NCI-H510A treated with DMSO at 0.1 percent for 48 hours (cell line): ENCODE measurements around the gene PPP2R5A.

Experiments used
- DNase-seq: peaks from one replicate; lab custom pipeline; 2025; lab: John Stamatoyannopoulos, UW

The PPP2R5A gene

DNA sequence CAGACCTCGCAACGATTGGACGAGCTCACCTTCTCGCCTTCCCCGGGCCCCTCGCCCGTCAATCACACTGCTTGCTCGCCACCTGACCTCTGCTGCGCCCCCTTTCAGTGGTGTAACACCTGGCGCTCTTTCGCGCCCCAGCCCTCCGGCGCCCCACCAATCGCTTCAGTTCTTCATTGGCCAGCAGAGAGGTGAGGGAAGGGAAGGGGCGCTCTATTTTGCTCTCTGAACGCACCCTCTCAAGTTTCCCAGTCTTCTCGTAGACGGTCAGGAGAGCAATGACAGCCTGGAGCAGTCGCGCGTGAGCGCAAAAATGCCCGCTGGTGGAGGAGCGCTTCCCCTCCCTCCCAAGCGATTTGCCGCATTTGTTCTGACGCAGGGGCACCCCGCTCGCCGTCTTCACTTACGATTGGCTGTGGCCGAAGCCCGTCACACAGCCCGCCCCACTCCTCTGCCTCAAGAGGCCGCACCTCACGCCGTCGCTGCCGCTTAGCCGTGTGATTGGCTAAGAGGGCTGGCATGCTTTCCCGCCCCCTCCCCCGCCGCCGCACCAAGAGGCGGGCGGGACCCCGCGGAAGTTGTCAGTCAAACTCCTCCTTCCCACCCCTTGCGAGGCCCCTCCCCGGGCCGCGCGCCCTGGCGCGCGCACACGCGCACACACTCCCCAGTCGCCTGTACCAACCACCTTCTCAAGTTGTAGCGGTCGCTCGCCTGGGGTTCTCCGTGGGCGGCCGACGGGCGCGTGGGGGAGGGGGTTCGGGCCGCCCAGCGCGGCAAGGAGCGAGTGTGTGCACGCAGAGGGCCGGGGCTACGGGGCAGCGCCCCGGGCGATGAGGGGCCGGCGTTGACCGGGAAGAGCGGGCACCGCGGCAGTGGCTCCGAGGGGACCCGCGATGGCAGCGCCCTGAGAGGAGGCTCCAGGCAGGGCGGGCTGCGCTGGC, at the start of gene PPP2R5A:
Gene PPP2R5A (plus strand): TSS at position 667 of the 941 bp plus-strand sequence. CDS start 701 bp downstream, outside the sequence.
- peak; percentile 93 for DNase-seq

- DNase-seq: no peak
Observed at GRCh38 chr1:212235857-212236256, 49.4 kb upstream of the PPP2R5A start.

- no peak for DNase-seq
Observed at GRCh38 chr1:212236664-212237220, 48.5 kb upstream of the PPP2R5A start.

DNA sequence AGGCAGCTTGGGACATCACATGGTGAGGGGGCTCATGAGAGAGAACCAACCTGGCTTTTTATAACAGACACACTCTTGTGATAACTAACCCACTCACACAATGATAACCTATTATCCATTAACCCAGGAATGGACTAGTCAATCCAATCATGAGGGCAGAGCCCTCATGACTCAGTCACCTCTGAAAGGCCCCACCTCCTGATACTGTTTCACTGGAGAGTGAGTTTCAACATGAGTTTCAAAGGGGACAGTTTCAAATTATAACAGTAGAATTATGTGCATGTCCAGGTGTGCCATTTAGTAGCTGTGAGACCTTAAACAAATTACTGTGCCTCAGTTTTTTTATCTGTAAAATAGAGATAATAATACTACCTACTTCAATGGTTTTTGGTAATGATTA, 47.6 kb upstream of the PPP2R5A start:
- no peak for DNase-seq

DNA sequence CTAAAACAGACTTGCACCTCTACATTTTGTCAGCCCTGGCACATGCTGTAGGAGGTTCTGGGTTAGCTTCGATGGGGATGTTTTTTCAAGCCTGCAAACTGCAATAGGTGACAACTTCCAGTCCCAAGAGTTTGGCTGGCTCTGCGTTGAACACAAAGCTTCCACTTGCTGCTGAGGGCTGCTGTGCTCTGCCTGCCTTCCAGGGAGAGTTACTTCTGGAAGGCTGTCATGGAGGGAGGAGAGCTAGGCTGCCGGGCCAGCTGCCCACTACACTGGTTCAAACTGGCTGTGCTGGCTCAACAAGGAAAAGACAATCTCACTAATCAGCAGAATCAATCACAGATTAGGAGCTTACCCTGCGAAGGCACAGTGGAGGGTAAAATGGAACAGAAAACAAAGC, 46.7 kb upstream of the PPP2R5A start:
- DNase-seq: no peak

DNA sequence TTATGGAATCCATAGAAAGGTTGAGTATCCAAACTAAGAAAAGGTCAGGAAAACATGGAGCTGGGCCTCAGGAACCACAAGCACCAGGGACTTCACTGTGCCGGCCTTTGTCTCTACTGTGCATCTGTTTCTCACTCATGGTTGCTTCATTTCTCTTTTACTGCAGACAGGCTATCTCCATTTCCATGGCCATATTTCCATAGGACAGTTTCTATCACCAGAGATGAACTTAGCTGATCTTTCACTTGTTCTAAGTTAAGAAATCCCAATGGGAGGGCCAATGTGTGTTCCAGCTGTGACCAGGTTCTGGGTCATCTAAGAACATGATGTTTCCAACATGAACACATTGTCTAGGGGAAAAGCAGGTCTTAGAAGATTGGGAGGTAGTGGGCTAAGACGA, 43.7 kb upstream of the PPP2R5A start:
- no peak for DNase-seq

GRCh38 chr1:212241957-212242287, 43.3 kb upstream of the PPP2R5A start:
- DNase-seq: no peak

DNA sequence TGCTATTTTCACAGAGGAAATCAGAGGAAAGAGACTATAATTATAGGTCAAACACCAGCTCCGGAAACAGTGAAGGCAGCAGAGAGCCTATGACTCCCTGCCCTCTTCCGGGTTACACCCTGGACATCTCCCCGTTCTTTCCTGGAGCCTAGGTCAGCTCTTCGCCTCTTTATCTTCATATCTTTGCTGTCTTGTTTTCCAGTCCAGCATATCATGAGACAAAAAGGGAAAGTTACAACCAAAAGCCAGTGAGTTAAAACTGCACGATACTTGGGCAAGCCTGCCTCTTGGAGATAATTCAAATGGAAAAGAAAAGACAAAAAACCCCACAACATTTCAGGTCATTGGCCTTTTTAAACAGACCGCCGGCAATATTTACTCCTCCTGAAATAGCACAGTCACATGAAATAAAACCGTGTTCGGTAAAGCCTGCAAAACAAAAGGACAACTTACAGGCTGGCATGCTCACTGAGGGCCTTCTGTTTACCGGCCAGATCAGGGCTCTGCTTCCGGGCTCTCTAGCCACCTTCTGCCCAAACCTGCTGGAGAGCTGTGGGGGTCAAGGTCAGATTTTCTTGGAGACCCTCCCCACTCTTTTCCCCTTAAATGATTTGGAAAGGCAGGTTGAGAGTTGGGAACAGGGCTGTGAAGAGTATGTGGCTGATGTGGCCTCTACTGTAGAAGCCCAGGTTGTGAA, 42.8 kb upstream of the PPP2R5A start:
- DNase-seq: no peak

DNA sequence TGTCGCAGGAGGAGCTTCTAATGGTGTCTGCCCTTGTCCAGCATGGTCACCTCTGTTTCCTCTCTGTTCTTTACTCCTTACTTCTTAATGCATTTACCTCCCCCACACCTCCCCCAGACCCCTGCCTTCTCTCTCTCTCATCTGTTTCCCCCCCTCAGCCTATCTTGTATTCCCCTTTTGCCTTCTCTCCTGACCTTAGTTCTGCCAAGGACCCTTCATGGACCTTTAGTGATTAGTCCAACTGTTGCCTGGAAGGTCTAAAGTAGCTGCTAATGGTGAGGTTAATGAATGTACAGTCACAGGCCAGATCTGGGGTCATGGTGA, 42.3 kb upstream of the PPP2R5A start:
- DNase-seq: no peak

DNA sequence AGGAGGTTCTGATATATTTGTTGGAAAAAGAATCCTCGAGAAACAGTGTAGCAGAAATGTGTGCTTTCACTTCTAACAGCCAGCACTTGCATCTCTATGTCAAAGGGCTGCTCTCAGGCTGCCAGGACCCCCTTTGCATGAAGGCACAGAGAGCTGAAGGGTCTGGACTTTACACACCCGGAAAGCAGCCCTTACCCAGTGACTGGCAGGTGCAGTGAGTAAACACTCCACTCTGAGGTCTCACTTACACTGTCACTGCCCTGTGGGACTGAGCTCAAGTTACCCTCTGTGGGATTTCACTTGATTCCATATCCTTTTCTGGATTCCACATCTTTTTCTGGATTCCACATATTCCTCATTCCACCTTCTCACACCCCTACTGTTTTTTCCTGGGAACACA, 40.8 kb upstream of the PPP2R5A start:
- peak; percentile 41 for DNase-seq

DNA sequence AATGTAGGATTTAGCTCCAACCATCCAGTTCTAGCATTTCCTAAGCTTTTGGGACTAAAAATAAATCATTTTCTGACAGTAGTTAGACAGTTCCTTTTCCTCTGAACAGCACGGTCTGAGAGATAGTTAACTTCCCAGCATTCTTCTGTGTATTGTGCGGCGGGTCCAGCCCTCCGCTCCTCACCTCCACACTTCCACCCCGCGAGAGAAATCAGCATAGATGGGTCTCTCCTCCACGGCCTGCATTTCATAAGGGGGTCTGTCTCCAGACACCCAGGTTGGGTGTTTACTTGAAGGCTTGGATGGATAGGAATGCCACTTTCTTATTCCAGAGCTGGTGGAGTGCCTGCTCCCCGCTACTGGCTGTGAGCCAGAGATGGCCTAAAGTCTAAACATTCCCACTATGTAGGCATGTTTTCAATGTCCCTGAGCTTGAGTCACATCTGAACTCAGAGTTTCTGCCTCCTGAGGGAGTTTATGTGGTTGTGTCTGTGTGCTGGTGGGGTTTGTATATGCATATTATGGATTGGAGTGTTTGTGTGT, 38.0 kb upstream of the PPP2R5A start:
- no peak for DNase-seq

DNA sequence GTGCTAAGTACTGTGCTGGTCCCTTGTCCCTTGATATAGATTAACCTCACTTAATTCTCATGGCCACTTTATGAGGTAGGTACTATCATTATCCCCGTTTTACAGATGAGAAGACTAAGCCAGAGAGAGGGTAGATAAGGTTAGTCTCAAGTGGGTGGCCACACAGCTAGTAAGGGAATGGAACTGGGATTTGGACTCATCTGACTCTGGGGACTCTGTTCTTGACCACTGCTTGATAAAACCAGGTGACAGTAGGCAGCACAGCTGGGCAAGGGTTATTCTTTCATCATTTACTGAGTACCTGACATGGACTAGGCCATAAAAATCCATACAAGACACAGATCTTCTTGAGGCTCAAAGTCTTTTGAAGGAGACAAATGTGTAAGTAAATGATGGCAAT, 37.2 kb upstream of the PPP2R5A start:
- no peak for DNase-seq

GRCh38 chr1:212254853-212255363, 30.3 kb upstream of the PPP2R5A start:
- no peak for DNase-seq

DNA sequence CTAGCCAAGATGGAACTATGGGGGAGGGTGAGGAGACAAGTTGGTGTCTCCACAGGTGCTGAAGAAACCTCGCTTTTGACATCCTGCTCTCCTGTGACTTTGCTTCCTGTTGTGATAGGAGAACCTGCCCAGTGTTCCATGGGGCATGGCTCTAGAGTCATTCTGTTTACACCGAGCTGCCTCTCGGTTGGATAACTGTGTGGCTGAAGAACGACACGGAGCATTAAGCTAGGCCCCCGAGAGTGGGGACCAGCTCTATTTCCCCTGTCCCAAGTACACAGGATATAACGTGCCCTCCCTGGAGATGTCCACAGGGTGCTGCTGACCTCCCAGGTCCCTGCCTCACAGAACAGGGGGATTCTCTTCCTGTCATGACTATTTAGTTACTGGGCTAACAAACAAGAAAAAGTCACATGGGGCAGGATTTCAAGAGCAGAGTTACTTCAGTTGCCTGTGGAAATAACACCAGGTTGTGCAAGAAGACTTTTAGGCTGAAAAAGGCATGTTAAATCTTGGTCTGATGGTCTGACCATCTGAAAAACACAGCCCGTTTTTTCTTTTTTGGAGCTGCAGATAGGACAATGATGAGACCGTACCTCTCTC, 29.4 kb upstream of the PPP2R5A start:
- DNase-seq: no peak

DNA sequence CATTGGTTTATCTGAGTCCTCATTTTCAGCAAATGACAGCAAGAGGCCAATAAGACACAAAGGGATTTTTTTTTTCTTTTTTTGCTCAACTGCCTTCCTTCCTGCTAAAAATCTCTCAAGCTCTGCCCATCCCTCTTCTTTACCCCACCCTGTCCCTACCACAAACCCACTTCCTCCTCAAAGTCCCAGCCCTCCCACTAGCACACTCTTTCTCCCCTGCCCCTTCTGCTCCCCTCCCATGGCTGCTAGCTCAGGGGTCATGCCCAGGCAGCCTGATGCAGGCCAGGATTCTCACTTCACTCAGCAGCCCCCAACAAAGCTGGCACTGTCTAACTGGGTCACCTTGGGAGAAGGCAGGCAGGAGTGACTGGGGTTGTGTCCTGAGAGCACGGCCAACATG, 28.8 kb upstream of the PPP2R5A start:
- DNase-seq: no peak

- no peak for DNase-seq
Observed at GRCh38 chr1:212257157-212257556, 28.1 kb upstream of the PPP2R5A start.

DNA sequence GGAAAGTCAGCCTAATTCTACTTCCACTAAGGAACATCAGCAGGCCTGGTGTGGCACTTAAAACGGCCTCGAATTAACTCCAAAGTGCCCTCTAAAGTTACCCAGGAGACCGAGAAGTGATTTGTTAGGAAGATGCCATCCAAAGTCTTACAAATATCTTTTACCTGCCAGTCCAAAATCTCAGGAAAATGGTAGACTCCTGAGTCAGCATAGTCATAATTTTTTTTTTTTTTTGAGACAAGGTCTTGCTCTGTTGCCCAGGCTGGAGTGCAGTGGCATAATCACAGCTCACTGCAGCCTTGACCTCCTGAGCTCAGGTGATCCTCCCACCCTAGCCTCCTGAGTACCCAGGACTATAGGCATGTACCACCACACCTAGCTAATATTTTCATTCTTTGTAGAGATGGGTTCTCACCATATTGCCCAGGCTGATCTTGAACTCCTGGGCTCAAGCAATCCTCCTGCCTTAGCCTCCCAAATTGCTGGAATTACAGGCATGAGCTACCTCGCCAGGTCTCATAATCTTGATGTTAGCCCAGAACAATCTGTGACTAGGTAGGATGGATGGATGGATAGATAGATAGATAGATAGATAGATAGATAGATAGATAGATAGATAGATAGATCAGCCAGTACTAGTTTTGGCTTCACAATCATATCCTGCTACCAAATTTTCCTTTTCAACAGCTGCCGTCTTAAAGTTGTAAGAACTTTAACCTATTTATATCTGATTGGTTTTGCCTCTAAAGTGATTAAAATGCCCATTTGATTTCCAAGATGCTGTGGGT, 25.3 kb upstream of the PPP2R5A start:
- no peak for DNase-seq

DNA sequence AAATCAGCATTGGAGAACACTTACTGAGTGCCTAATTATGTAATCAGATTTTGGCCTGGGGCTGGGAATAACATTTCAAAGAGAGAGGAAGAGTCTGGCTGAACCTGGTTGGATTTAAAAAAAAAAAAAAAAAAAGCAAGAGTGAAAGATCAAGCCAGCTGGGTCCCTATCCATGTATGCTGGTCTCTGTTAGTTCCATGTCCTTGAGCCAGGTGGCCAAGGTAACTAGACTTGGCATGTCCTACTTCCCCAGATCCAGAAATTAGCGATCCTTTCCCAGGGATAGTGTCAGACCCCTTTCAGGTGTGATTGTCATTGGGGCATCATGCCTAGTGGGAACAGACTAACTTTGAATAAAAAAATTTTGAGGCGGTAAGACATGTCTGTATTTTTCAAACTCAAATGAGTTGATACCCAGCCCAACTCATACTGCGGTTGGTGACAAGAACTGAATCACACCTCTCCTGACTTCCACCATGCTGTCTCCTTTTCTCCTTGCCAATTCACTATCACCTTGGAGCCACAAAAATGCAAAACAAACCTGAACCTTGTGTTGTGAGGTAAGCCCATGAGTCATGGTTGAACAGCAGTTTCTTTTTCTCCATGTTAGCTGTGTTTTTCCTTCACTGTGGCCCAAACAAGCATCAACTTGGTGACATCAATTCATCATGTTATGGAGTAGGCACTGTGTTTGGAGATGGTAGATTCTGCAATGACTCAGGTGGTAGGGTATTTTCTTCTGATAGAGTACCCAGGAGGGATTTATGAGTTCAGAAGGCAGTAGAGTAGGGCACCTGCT, 24.5 kb upstream of the PPP2R5A start:
- no peak for DNase-seq

GRCh38 chr1:212261361-212261929, 23.8 kb upstream of the PPP2R5A start:
- no peak for DNase-seq

DNA sequence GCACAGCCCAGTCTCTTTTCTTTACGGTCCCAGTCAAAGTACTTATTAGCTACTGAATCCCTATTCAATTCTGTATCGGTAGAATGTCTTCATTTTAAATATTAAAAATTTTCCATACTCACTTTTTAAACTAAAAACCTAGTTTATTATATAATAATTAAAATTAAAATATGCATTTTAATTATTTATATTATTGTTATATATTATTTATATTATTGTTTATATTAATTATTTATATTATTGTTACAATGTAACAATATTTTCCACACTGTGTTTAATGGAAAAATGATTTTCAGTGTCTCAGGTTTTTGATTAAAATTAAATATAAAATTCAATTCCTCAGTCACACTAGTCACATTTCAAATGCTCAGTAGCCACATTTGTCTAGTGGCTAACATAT, 18.2 kb upstream of the PPP2R5A start:
- DNase-seq: no peak
